Lower lobe of right lung (tissue), 2 donors: ENCODE results near the gene THRB. TPM values are rescaled to one million over a fixed set of nuclear protein-coding genes. Genes with fewer than 3 reads are reported as not detected.

Source experiments
- ATAC-seq, 2 donors: fragments of 200-7000 bp; cut with Tn5 transposase; one replicate each; pipeline ENCODE4 v1.9.1; 2020 to 2022; ENCODE audit warnings: mild to moderate bottlenecking in 2 of 2, moderate library complexity in 2 of 2
- DNase-seq: peaks from one replicate; pipeline ENCODE4 v3.0.0-alpha.2; 2020
- H3K27ac ChIP-seq: fragments of 200-600 bp; one replicate; pipeline ENCODE4 v1.8.0; 2022
- H3K27me3 ChIP-seq: fragments of 200-600 bp; one replicate; pipeline ENCODE4 v1.8.0; 2022; ENCODE audit warnings: low read depth
- H3K36me3 ChIP-seq: fragments of 200-600 bp; one replicate; pipeline ENCODE4 v1.8.0; 2022; ENCODE audit warnings: mild to moderate bottlenecking
- H3K4me1 ChIP-seq: fragments of 200-600 bp; one replicate; pipeline ENCODE4 v1.8.0; 2022
- H3K4me3 ChIP-seq: fragments of 200-600 bp; one replicate; pipeline ENCODE4 v1.8.0; 2022; ENCODE audit warnings: mild to moderate bottlenecking
- H3K9me3 ChIP-seq: fragments of 200-600 bp; one replicate; pipeline ENCODE4 v1.8.0; 2022
- intact Hi-C: fragments of 100-400 bp; cut with DNase I; formaldehyde crosslinking; loops from one replicate; pipeline ENCODE4 v1.11.0; 2022
- total RNA-seq: library from RNA; stranded (reverse); fragmentation: NEBNext Ultra II Directional; extraction: Animal tissue kit (Norgen Biotek cat#: 25700); gene quantifications from one replicate; pipeline ENCODE4 v1.2.1, GENCODE V29; 2021
- TF ChIP-seq, protein P1 (sequence below): fragments of 200-600 bp; IDR thresholded peaks from one replicate; pipeline ENCODE4 v1.8.0; 2022; ENCODE audit warnings: antibody characterized with exemption, mild to moderate bottlenecking
- donor health status: DM: no; HTN: yes; CAD: no; lungs with severe emphysema.

THRB gene
- total RNA-seq, 1 donor from 2014 or later, result 14.6 TPM

DNA sequence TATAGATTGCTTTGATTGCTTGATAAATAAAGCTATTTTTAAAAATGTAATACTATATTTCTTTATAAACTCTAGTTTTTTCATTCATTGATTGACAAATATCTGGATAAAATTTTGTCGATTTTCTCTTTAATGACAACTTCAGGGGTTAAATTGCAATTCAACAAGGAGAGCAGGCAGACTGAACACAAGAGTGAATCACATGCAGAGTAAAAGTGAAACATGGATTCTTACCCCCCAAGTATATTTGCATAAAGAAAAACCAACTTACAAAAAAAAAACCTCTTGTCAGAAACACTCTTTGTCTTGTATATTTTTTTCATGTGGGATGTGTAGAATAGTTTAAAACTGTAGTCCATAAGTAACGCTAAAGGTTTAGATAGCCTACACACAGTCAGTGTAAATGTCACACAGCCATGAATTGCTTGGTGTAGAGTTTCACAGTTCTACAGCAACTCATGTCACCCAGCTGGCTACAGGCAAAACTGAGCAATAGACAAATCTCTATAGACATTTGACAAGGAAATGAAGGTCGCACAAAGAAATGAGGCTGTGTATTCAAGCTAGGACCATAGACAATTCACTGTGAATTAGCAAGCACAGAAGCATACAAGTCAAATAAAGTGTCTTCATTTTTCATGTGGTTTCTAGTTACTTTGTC is 141.6 kb downstream of the THRB start:
- intact Hi-C loops, result no loop called here
- no peaks in the 10 kb centered on the region for H3K27me3 ChIP-seq
- H3K36me3 ChIP-seq, result no peaks in the 10 kb centered on the region
- H3K27ac ChIP-seq, result no peak overlapping the region
- no peaks in the 10 kb centered on the region for H3K9me3 ChIP-seq
- TF ChIP-seq, protein P1, sequence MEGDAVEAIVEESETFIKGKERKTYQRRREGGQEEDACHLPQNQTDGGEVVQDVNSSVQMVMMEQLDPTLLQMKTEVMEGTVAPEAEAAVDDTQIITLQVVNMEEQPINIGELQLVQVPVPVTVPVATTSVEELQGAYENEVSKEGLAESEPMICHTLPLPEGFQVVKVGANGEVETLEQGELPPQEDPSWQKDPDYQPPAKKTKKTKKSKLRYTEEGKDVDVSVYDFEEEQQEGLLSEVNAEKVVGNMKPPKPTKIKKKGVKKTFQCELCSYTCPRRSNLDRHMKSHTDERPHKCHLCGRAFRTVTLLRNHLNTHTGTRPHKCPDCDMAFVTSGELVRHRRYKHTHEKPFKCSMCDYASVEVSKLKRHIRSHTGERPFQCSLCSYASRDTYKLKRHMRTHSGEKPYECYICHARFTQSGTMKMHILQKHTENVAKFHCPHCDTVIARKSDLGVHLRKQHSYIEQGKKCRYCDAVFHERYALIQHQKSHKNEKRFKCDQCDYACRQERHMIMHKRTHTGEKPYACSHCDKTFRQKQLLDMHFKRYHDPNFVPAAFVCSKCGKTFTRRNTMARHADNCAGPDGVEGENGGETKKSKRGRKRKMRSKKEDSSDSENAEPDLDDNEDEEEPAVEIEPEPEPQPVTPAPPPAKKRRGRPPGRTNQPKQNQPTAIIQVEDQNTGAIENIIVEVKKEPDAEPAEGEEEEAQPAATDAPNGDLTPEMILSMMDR, result no peak
- DNase-seq (no peak), ATAC-seq (no peak)
- H3K4me3 ChIP-seq, result no peak overlapping the region
- peaks cover under 1% of the 10 kb centered on the region for H3K4me1 ChIP-seq

DNA sequence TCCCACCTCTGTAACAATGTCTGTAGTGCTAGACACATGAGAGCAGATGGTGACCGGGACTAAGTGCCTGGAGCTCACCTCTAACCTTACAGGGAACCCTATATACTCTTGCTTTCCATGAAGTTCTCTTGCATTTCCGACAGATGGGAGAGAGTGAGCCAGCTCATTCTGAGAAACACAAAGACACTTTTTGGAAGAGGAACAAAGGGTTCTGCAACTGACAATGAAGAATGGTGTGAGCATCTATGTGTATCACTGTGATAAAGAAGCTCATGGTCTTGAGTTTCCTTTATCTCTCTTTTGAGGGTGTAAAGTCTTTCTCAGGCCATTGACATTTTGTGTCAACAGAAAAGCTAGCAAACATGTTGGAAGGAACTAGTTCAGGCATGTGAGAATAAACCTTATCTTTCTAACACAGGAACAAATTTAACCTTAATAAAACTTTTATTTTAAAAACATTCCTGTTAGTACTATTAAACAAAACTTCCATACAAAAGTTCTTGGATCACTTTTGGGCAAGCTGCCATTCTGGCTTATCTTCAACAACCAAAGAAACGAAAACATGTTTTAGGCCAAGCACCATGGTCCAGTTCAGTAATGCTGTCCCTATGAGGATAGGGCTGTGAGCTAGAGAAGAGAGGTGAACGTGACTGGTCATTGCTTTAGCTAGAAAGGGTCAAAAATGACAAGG is 142.7 kb downstream of the THRB start:
- no peak for DNase-seq
- no peaks in the 10 kb centered on the region for H3K27me3 ChIP-seq
- intact Hi-C loops, result no loop called here
- H3K27ac ChIP-seq, result no peak overlapping the region
- no peaks in the 10 kb centered on the region for H3K9me3 ChIP-seq
- TF ChIP-seq, protein P1, result no peak
- H3K4me1 ChIP-seq, result no peaks in the 10 kb centered on the region
- no peaks in the 10 kb centered on the region for H3K36me3 ChIP-seq
- no peak overlapping the region for H3K4me3 ChIP-seq
- ATAC-seq, result peak in 1 of 2 donors; percentile 24

DNA sequence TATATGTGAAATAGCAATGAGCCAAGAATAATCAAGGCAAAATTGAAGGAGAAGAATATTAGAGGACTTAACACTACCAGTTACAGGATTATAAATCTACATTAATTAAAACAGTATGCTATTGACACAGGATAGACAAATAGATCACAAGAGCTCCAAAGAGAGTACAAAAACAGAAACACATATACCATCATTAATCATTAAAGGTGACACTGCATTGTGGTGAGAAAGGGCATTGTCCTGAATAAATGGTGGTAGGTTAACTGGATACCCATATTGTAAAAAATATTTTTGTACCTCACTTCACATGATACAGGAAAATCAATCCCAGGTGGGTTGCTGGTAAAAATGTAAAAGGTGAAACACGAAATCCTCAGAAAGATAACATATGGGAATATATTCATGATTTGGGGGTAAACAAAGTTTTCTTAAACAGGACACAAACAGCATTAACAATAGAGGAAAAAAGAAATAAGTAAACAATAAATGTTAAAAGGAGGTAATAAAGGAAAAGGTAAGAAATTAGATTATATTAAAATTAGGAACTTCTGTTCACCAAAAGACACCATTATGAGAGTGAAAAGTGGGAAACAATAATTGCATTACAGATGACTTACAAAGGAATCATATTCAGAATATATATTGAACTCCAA is 145.2 kb downstream of the THRB start:
- no peaks in the 10 kb centered on the region for H3K4me1 ChIP-seq
- H3K27me3 ChIP-seq, result no peaks in the 10 kb centered on the region
- H3K9me3 ChIP-seq, result no peaks in the 10 kb centered on the region
- DNase-seq (no peak), ATAC-seq (no peak)
- no peaks in the 10 kb centered on the region for H3K36me3 ChIP-seq
- H3K4me3 ChIP-seq, result no peak overlapping the region
- intact Hi-C loops, result no loop called here
- TF ChIP-seq, protein P1, result no peak
- H3K27ac ChIP-seq, result no peak overlapping the region

DNA sequence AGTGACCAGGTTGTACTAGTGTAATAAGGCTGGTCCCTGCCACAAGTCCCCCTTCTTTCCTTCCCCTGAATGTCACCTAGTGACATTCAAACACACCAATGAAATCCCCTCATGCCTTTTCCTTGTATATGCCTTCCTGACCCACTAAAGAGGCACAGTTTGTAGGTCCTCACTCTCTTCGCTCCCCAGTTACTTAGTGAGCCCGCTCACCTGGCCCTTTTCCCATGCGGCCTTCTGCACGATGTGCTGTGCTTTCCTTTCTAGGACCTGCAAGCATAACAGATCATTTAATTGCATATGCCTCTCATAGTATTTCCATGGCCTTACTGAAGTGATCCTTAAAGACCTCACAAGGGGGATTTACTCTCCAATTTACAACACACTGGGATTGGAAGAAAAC is 146.3 kb downstream of the THRB start:
- Histone ChIP-seq H3K27ac (no peak overlapping the region), H3K27me3 (no peaks in the 10 kb centered on the region), H3K4me3 (no peak overlapping the region), H3K9me3 (no peaks in the 10 kb centered on the region), H3K4me1 (no peaks in the 10 kb centered on the region), H3K36me3 (no peaks in the 10 kb centered on the region)
- TF ChIP-seq, protein P1, result no peak
- DNase-seq (no peak), ATAC-seq (no peak)
- intact Hi-C loops, result no loop called here

DNA sequence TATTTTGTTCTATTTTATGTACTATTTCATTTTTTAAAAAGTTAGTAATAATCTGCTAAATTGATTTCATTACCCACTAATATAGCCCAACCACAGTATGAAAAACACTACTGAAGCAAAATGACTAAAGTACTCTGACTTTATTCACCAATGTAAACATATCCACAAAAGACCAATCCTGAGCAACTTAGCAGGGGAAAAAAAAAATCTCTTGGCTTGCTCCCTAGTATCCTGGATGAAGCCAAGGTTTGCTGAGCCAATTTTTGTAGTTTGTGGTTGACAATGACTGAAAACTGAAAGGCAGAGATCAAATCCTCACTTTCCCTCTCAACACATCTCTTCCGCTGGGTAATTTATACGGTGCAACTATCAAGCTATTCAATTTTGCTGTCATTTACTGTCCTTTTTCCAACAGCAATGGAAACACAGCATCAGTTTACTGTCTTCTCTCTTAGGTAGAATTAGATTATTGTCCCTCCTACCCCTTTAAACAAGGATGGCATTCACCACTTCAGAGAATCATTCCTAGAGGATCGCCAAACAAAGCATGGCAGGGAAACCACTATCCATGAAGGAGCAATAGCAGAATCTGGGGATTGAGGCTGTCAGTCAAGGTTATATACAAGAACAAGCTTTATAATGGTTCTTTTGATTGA is 149.7 kb downstream of the THRB start:
- no peaks in the 10 kb centered on the region for H3K36me3 ChIP-seq
- H3K27ac ChIP-seq, result no peak overlapping the region
- no peaks in the 10 kb centered on the region for H3K4me1 ChIP-seq
- TF ChIP-seq, protein P1, result no peak
- H3K27me3 ChIP-seq, result no peaks in the 10 kb centered on the region
- intact Hi-C loops, result no loop called here
- DNase-seq (no peak), ATAC-seq (no peak)
- H3K9me3 ChIP-seq, result no peaks in the 10 kb centered on the region
- no peak overlapping the region for H3K4me3 ChIP-seq
